EL (cell line): ENCODE measurements around the gene LSM8.
"Not testable (repeated sequence)": the region's sequence is repeated elsewhere in the genome, so short reads cannot be mapped to it uniquely, and the experiment has no call there.

Source experiments
- DNase-seq: peaks from one replicate; pipeline ENCODE4 v3.0.0-alpha.2; 2016

The LSM8 gene

DNA sequence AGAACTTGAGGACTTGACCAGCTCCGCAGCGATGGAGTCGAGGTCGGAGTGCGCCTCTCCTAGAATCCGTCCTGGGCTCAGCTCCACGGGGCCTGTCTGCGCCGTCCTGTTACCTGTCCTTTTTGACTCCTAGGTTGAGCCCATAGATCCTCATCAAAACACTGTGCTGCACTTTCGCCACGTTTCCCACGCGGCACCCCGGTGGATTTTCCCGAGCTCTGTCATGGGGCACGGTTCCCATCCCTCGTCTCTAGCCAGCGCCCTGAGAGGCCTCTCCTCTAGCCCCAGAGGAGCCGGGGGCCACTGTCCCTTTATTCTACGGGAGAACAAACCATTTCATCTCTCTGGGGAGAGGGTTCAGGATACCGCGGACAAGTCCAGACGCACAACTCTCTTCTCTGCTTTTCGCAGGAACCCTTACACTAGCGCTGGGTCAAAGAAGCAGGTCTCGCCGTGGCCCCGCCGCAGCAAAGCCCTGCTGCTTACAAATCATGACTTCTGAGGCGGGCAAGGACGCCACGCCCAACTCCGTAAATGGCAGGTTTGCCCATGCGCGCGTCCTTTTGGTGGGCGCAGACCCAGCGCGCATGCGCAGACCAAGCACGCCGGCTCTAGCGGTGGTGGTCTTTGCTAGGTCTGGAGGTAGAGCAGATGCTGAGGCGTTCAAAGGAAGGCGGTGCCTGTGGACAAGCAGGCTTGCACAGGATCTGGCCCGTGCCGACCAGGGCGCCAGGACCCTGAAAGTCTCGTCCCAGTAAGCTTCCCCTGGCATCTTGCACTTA lies 30.3 kb downstream of the LSM8 start:
- DNase-seq: peak; percentile 50

DNA sequence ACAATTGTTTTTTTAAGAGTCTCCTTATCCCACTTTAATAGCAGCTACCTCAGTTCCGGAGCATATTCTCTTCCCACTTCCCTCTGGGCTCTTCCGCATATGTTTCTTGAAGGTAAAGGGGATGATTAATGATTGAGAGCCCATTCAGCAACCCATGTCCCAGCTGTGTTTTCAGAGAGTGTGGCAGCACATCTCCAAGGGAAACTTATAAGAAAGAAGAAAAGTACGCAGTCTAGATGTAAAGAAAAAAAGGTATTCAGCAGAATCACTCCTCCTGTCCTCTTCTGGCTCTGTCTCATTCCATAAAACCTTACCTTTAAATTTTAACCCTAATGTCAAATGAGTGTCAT lies 30.8 kb downstream of the LSM8 start:
- no peak for DNase-seq

DNA sequence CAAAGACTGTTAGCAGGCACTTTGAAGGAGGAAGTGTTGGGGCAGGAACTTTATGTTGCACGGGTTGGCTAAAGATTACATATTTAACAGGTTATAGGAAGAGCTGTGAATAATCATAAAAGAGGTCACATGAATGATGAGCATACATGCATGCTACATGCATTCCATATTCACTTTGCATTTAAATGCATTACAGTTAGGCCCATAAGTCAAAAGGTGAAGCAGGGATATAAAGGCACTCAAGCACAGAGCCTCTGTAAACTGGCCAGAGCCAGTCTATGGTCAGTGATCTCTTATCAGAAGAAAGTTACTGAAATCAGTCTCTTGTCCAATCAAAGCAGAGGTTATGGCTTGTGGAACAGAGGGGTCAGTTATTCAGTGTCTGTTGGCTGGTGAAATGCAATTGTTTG lies 33.3 kb downstream of the LSM8 start:
- no peak for DNase-seq

DNA sequence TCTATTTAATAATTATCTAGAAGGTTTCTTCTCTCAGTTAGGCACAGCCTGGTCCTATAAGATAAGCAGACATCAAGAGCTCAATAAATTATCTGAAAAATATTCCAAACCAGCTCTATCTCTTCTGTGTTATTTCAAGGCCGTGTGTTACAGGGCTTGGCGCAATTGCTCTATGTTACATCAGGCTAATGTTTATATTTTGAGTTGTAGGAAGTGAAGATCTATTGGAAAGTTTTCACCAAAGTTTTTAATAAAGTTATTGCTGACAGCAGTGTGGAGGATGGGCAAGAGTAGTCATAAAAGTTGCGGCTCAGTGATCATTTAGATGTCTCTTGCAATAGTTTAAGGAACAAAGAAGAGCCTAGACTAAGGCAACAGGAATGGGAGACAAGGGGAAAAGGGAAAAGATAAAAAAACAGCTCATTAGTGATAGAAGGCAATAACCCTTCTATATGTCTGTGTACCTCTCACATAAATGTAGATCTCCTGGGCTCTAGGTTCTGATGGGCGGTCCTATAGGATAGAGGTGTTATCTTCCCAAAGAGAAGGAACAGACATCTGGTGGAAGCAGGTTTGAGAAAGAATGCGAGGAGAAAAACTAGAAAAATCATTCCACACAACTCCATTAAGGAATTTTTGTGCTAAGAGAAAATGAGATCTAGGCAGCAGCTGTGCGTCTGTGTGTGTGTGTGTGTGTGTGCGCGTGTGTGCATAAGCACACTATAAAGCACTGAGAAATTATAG lies 34.6 kb downstream of the LSM8 start:
- no peak for DNase-seq

DNA sequence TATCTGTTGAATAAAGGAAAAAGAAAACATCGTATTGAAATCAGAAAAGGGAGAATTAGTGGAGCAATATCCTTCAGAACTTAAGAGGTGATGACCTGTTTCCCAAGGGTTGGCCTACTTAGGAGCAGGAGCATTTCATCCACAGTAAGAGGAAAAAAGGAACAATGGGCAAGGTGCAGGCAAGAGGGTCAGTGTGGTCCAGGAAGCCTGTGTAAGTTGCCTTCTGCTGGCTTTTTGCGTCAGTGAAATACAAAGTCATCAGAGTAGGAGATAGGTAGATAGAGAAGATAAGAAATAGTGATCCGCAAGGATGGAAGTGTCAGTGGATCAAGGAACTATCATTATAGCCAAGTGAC lies 35.2 kb downstream of the LSM8 start:
- no peak for DNase-seq

DNA sequence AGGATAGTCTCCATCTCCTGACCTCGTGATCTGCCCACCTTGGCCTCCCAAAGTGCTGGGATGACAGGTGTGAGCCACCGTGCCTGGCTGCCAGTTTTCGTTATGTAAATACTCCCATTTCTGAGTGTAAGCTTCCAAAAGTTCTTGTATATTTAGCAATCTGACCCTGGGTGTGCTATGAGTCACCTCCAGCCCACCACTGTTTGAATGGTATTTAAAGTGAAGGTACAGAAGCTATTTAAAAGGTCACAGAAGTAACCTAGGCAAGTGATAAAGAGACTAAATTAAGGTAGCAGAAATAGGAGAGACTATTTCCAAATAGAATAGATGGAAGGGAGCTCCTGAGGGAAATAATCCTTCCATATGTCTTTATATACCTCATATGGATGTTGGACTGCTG lies 36.6 kb downstream of the LSM8 start:
- DNase-seq: no peak

DNA sequence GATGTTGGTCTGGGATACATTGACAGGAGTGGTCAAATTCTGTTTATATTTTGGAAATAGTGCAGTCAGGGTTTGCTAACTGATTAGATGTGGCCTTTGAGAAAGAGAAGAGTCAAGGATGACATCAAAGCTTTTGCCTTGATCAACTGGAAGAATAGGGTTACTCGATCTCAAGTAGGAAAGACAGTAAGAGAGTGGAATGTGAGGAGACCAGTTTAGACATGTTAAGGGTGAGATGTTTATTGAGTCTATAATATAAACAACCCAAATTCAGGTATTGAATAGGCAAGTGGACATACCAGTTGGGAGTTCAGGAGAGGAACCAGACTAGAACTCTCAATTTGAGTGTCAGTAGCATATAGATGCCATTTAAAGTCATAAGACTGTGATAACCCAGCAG lies 38.6 kb downstream of the LSM8 start:
- DNase-seq: no peak

DNA sequence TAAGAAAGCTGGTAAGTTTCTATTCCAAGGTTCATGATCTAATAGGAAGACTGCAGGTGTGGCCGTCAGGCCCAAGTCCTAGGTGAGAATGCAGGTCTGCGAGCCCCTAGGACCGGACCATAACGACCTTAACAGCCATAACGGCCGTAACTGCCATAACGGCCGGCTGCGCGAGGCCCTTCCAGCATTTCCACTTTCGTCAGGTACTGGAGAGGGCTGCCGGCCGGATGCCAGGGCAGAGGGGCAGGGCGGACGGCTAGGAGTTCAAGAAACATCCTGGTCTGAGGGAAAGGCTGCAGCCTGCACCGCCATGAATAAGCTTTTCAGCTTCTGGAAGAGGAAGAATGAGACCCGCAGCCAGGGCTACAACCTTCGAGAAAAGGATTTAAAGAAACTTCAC lies 40.6 kb downstream of the LSM8 start, which contains the start of gene ANKRD7:
Gene ANKRD7 (plus strand): TSS at position 184 of the 400 bp plus-strand sequence. CDS start 127 bp downstream, at position 311.
- DNase-seq: no peak

DNA sequence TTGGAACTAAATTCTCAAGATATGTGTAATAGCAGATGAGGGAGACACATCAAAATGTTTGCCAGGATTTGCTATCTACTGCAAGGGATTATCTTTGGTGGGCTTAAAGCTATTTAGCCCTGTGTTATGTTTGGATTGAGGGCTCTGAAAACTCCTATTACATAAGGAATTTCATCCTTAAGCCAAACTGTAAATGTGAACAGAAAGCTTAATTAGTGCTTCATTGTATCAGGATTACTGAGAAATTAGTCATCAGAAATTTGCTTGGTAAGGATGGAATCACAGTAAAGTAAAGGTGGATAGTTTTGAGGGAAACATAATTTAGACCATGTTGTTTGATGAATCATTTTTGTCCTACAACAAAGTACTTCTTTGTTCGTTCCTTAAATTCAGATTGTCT lies 48.9 kb downstream of the LSM8 start:
- DNase-seq: no peak

DNA sequence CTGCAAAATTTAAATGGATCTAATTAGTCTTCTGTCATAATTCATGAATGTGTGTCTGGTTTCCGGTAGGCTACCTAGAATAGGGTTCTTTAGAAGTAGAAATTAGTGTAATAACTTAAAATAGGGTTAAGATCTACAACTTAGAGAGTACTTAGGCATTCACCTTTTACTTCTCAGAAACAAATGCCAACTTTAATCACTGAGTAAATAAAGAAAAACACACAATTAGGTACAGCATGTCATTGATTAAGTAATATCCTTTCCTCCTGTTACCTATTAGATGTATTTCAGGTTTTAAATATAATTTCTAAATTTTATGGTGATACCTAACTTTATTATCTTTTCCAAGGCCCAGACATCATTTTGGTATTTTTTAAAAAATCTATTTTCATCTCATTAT lies 49.8 kb downstream of the LSM8 start:
- no peak for DNase-seq

DNA sequence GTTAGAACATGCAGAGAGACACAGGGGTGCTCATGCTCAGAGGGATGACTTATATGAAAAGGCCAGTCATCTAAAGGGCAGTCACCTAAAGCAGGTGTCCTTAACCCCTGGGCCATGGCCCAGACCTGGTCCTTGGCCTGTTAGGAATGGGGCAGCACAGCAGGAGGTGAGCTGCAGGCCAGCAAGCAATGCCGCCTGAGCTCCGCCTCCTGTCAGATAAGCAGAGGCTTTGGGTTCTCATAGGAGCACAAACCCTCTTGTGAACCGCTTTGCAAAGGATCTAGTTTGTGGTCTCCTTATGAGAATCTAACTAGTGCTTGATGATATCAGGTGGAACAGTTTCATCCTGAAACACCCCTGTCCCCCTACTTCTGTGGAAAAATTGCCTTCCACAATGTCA lies 55.0 kb downstream of the LSM8 start:
- no peak for DNase-seq

DNA sequence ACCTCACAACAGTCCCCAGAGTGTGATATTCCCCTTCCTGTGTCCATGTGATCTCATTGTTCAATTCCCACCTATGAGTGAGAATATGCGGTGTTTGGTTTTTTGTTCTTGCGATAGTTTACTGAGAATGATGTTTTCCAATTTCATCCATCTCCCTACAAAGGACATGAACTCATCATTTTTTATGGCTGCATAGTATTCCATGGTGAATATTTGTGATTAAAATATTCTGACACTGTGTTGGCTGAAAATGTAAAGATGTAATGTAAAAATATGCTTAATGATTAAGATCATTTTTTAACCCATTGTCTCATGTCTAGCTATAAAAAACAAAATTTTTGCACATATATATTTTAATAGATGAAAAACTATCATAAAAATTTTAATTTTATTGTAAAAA lies 56.4 kb downstream of the LSM8 start:
- not testable (repeated sequence) for DNase-seq
